ENCODE data around the gene TBK1. TPM values are rescaled to one million over a fixed set of nuclear protein-coding genes. Genes with fewer than 3 reads are reported as not detected.

Gene TBK1
- total and polyA plus RNA-seq, 2 of the 13 experiments (the other 11 are each of a cell fraction or from before 2014, with no cell fraction given): 10.3 to 25.2 TPM

DNA sequence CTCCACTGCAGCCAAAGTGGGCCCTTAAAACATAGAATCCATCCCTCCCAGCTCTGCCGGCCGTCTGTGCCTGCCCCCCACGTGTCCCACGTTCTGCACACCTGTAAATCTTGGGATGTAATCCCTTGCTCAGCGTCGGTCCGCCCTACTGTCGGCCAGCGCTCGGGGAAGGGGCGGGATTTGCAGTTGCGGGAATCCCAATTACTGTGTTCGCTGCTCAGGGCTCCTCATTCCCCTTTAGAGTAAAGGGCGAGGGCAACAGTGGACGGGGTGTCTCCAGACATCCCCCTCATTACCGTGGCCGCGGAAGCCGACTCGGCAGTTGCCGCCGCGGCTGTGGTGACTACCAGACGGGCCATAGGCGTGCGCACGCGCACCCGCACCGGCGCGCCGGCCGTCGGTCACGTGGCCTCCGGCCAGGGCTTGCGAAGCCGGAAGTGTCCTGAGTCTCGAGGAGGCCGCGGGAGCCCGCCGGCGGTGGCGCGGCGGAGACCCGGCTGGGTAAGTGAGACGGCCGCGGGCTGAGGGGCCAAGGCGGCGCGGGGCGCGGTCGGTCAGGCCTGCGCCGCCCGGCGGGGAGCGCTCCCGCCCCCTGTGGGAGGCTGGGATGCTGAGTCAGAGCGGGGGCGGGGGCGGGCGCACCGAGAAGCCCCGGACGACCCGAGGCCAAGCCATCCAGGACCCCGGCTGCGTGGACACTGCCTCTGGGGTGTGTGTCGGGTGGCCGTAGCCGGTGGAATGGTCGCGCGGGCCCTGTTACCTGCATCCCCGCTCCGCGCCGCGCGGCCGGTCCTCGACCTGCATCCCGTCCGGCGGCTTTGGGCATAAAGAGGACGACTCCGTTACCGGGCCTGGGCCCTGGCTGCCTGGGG, at the start of gene TBK1 (continued):
- TF ChIP-seq SIN3A (IDR thresholded peaks at IDR 0.05; ENCODE audit: borderline replicate concordance, low read depth, low read length): peak; percentile 65; the same call in 1 of the 2 replicates
- no peak for TF ChIP-seq HMG20B (CRISPR knock-in tag; conservative IDR thresholded peaks at IDR 0.05)
- TF ChIP-seq HNRNPUL1 (IDR thresholded peaks at IDR 0.05; ENCODE audit: low read depth, low read length): no peak
- TF ChIP-seq ZNF20 (CRISPR knock-in tag; IDR thresholded peaks at IDR 0.05): no peak
- no peak for TF ChIP-seq LCORL (IDR thresholded peaks at IDR 0.05)
- TF ChIP-seq LCORL (CRISPR knock-in tag; IDR thresholded peaks at IDR 0.05): no peak; the same call in 1 of the 2 replicates
- TF ChIP-seq, protein P1, sequence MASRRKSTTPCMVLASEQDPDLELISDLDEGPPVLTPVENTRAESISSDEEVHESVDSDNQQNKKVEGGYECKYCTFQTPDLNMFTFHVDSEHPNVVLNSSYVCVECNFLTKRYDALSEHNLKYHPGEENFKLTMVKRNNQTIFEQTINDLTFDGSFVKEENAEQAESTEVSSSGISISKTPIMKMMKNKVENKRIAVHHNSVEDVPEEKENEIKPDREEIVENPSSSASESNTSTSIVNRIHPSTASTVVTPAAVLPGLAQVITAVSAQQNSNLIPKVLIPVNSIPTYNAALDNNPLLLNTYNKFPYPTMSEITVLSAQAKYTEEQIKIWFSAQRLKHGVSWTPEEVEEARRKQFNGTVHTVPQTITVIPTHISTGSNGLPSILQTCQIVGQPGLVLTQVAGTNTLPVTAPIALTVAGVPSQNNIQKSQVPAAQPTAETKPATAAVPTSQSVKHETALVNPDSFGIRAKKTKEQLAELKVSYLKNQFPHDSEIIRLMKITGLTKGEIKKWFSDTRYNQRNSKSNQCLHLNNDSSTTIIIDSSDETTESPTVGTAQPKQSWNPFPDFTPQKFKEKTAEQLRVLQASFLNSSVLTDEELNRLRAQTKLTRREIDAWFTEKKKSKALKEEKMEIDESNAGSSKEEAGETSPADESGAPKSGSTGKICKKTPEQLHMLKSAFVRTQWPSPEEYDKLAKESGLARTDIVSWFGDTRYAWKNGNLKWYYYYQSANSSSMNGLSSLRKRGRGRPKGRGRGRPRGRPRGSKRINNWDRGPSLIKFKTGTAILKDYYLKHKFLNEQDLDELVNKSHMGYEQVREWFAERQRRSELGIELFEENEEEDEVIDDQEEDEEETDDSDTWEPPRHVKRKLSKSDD (CRISPR knock-in tag; IDR thresholded peaks at IDR 0.05; ENCODE audit: low read depth): 0 out of 2 replicates have a peak, but pooled peaks have one; percentile 62
- TF ChIP-seq EEA1 (CRISPR knock-in tag; IDR thresholded peaks at IDR 0.05; ENCODE audit: borderline replicate concordance): no peak
- TF ChIP-seq, protein P2, sequence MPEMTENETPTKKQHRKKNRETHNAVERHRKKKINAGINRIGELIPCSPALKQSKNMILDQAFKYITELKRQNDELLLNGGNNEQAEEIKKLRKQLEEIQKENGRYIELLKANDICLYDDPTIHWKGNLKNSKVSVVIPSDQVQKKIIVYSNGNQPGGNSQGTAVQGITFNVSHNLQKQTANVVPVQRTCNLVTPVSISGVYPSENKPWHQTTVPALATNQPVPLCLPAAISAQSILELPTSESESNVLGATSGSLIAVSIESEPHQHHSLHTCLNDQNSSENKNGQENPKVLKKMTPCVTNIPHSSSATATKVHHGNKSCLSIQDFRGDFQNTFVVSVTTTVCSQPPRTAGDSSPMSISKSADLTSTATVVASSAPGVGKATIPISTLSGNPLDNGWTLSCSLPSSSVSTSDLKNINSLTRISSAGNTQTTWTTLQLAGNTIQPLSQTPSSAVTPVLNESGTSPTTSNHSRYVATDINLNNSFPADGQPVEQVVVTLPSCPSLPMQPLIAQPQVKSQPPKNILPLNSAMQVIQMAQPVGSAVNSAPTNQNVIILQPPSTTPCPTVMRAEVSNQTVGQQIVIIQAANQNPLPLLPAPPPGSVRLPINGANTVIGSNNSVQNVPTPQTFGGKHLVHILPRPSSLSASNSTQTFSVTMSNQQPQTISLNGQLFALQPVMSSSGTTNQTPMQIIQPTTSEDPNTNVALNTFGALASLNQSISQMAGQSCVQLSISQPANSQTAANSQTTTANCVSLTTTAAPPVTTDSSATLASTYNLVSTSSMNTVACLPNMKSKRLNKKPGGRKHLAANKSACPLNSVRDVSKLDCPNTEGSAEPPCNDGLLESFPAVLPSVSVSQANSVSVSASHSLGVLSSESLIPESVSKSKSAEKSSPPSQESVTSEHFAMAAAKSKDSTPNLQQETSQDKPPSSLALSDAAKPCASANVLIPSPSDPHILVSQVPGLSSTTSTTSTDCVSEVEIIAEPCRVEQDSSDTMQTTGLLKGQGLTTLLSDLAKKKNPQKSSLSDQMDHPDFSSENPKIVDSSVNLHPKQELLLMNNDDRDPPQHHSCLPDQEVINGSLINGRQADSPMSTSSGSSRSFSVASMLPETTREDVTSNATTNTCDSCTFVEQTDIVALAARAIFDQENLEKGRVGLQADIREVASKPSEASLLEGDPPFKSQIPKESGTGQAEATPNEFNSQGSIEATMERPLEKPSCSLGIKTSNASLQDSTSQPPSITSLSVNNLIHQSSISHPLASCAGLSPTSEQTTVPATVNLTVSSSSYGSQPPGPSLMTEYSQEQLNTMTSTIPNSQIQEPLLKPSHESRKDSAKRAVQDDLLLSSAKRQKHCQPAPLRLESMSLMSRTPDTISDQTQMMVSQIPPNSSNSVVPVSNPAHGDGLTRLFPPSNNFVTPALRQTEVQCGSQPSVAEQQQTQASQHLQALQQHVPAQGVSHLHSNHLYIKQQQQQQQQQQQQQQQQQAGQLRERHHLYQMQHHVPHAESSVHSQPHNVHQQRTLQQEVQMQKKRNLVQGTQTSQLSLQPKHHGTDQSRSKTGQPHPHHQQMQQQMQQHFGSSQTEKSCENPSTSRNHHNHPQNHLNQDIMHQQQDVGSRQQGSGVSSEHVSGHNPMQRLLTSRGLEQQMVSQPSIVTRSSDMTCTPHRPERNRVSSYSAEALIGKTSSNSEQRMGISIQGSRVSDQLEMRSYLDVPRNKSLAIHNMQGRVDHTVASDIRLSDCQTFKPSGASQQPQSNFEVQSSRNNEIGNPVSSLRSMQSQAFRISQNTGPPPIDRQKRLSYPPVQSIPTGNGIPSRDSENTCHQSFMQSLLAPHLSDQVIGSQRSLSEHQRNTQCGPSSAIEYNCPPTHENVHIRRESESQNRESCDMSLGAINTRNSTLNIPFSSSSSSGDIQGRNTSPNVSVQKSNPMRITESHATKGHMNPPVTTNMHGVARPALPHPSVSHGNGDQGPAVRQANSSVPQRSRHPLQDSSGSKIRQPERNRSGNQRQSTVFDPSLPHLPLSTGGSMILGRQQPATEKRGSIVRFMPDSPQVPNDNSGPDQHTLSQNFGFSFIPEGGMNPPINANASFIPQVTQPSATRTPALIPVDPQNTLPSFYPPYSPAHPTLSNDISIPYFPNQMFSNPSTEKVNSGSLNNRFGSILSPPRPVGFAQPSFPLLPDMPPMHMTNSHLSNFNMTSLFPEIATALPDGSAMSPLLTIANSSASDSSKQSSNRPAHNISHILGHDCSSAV (CRISPR knock-in tag; IDR thresholded peaks at IDR 0.05; ENCODE audit: borderline replicate concordance): no peak
- TF ChIP-seq ZFP90 (CRISPR knock-in tag; IDR thresholded peaks at IDR 0.05; ENCODE audit: borderline replicate concordance): no peak
- TF ChIP-seq NR0B2 (CRISPR knock-in tag; IDR thresholded peaks at IDR 0.05): peak; percentile 30; the same call in 1 of the 2 replicates
- peak; percentile 69 for TF ChIP-seq IRF2 (CRISPR knock-in tag; IDR thresholded peaks at IDR 0.05)
- TF ChIP-seq, protein P3, sequence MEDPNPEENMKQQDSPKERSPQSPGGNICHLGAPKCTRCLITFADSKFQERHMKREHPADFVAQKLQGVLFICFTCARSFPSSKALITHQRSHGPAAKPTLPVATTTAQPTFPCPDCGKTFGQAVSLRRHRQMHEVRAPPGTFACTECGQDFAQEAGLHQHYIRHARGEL (CRISPR knock-in tag; IDR thresholded peaks at IDR 0.05): no peak
- no peak for TF ChIP-seq ETS1 (CRISPR knock-in tag; IDR thresholded peaks at IDR 0.05)
- no peak for TF ChIP-seq MAFK (conservative IDR thresholded peaks at IDR 0.05 in 1 of 2, IDR thresholded peaks at IDR 0.05 in 1 of 2; ENCODE audit: low read length in 2 of 2)
